CD4-positive, alpha-beta T cell treated with Interleukin-6 for 4 hours (primary cell): ENCODE measurements around the gene SLC2A1.

ENCODE experiments used
- DNase-seq: peaks from one replicate; pipeline ENCODE4 v3.0.0-alpha.2; 2020; ENCODE audit warnings: mixed read lengths

SLC2A1 gene

GRCh38 chr1:42979896-42980800 lies 21.5 kb upstream of the SLC2A1 start:
- no peak for DNase-seq

- no peak for DNase-seq
Observed at GRCh38 chr1:42979036-42979430, 20.4 kb upstream of the SLC2A1 start.

GRCh38 chr1:42978317-42979035 lies 19.8 kb upstream of the SLC2A1 start:
- no peak for DNase-seq

- no peak for DNase-seq
Observed at GRCh38 chr1:42977653-42978052, 19.0 kb upstream of the SLC2A1 start.

- DNase-seq: no peak
Observed at GRCh38 chr1:42975561-42976225, 17.0 kb upstream of the SLC2A1 start.

GRCh38 chr1:42974767-42975437 lies 16.2 kb upstream of the SLC2A1 start:
- DNase-seq: no peak

- no peak for DNase-seq
Observed at GRCh38 chr1:42973799-42974198, 15.1 kb upstream of the SLC2A1 start.

- DNase-seq: no peak
Observed at GRCh38 chr1:42973286-42973685, 14.6 kb upstream of the SLC2A1 start.

- DNase-seq: no peak
Observed at GRCh38 chr1:42971841-42972291, 13.2 kb upstream of the SLC2A1 start.

GRCh38 chr1:42970143-42970542 lies 11.5 kb upstream of the SLC2A1 start:
- DNase-seq: no peak

- DNase-seq: no peak
Observed at GRCh38 chr1:42968654-42969053, 10.0 kb upstream of the SLC2A1 start.

GRCh38 chr1:42966688-42967612 lies 8.3 kb upstream of the SLC2A1 start:
- peak; percentile 20 for DNase-seq

- DNase-seq: no peak
Observed at GRCh38 chr1:42965378-42965777, 6.7 kb upstream of the SLC2A1 start.

- DNase-seq: no peak
Observed at GRCh38 chr1:42964044-42964812, 5.6 kb upstream of the SLC2A1 start.

GRCh38 chr1:42963378-42964043 lies 4.8 kb upstream of the SLC2A1 start:
- DNase-seq: no peak

GRCh38 chr1:42962641-42963377 lies 4.1 kb upstream of the SLC2A1 start:
- peak; percentile 19 for DNase-seq

- no peak for DNase-seq
Observed at GRCh38 chr1:42961312-42962091, 2.8 kb upstream of the SLC2A1 start.

- DNase-seq: no peak
Observed at GRCh38 chr1:42960566-42961311, 2.1 kb upstream of the SLC2A1 start.
